Prostate gland (tissue), 2 donors: ENCODE results near the gene MGRN1. TPM values are rescaled to one million over a fixed set of nuclear protein-coding genes. Genes with fewer than 3 reads are reported as not detected.

Experiments used
- DNase-seq: peaks from one replicate; pipeline ENCODE4 v3.0.0-alpha.2; 2019; ENCODE audit warnings: low spot score
- H3K27ac ChIP-seq, 2 donors: fragments of 200-600 bp; sonication (generic); 2 replicates each; pipeline ENCODE4 v1.5.1; 2017 to 2019
- H3K27me3 ChIP-seq: fragments of 200-600 bp; sonication (generic); replicated peaks from 2 replicates; pipeline ENCODE4 v1.5.1; 2019; ENCODE audit not compliant: insufficient read depth
- H3K36me3 ChIP-seq, 2 donors: fragments of 200-600 bp; sonication (generic); 1 replicate in 1 of 2; 2 replicates in 1 of 2; pipeline versions ENCODE4 v1.5.1 to v1.8.1; 2017 to 2019
- H3K4me1 ChIP-seq: fragments of 200-600 bp; sonication (generic); replicated peaks from 2 replicates; pipeline ENCODE4 v1.5.1; 2019
- H3K4me3 ChIP-seq, 2 donors: fragments of 200-600 bp; sonication (generic); 2 replicates each; pipeline ENCODE4 v1.5.1; 2017 to 2019
- H3K9me3 ChIP-seq: fragments of 200-600 bp; sonication (generic); 2 replicates; pipeline ENCODE4 v1.5.1; 2017
- CTCF ChIP-seq, 4 experiments: fragments of 200-600 bp in 2 of 4; fragments of 450-650 bp in 2 of 4; sonication (generic) in 2 of 4; IDR thresholded peaks; 1 replicate in 3 of 4; 2 replicates in 1 of 4; pipeline ENCODE4 v1.5.1; 2016 to 2019; ENCODE audit warnings: antibody characterized with exemption in 4 of 4, mild to moderate bottlenecking in 2 of 4, moderate library complexity in 2 of 4
- POLR2A ChIP-seq: fragments of 450-650 bp; IDR thresholded peaks from one replicate; pipeline ENCODE4 v1.6.1; 2016; ENCODE audit warnings: antibody characterized with exemption, mild to moderate bottlenecking
- POLR2AphosphoS5 ChIP-seq: sonication (generic); formaldehyde crosslinking; IDR thresholded peaks from one replicate; pipeline ENCODE4 v1.6.1; 2017; ENCODE audit warnings: antibody characterized with exemption
- WGBS: methylation state at CpG from one replicate; pipeline ENCODE4 v1.1.5; 2018; 5-methylcytosine and 5-hydroxymethylcytosine counted together
- intact Hi-C: fragments of 100-400 bp; cut with DNase I; formaldehyde crosslinking; loops from one replicate; pipeline ENCODE4 v1.14.2; 2022
- total RNA-seq, 2 donors: library from RNA; depleted of rRNA; stranded (reverse); fragments of >200 nt; gene quantifications; one replicate each; pipeline ENCODE4 v1.1.0, GENCODE V29; 2016

The MGRN1 gene
- total RNA-seq, 2 donors from 2014 or later, result 59.6 to 101 TPM

- Histone ChIP-seq H3K4me3 (no peak overlapping the region), H3K27me3 (no peaks in the 10 kb centered on the region), H3K4me1 (peaks cover 15% of the 10 kb centered on the region), H3K27ac (no peak overlapping the region), H3K36me3 (peaks cover 0 to 7% of the 10 kb centered on the region in 2 donors), H3K9me3 (no peaks in the 10 kb centered on the region)
- WGBS, result 70% methylated on average over 20 of the region's 22 CpGs
- intact Hi-C loops, result loop anchor here (5.0 to 10.0 kb wide), 2 partner anchors 81 to 123 kb away; partner anchors contain the start of genes ANKS3, DNAAF8 and NUDT16L1
- TF ChIP-seq POLR2AphosphoS5 (no peak), CTCF (IDR thresholded peaks at IDR 0.05) (no peak), POLR2A (no peak)
- DNase-seq, result no peak
These were observed 13.1 kb upstream of the MGRN1 start for GRCh38 chr16:4611337-4612021.

GRCh38 chr16:4612474-4612931 lies 12.1 kb upstream of the MGRN1 start:
- intact Hi-C loops, result loop anchor here (5.0 to 10.0 kb wide), 2 partner anchors 80 to 122 kb away; partner anchors contain the start of genes ANKS3, DNAAF8 and NUDT16L1
- peaks cover 22% of the 10 kb centered on the region for H3K4me1 ChIP-seq
- no peak for DNase-seq
- 91% methylated on average over 6 of the region's 7 CpGs for WGBS
- H3K36me3 ChIP-seq, result peaks cover 0 to 7% of the 10 kb centered on the region in 2 donors
- no peaks in the 10 kb centered on the region for H3K9me3 ChIP-seq
- TF ChIP-seq POLR2A (no peak), CTCF (IDR thresholded peaks at IDR 0.05) (no peak), POLR2AphosphoS5 (no peak)
- no peak overlapping the region for H3K27ac ChIP-seq
- H3K4me3 ChIP-seq, result no peak overlapping the region
- no peaks in the 10 kb centered on the region for H3K27me3 ChIP-seq

- no peak for TF ChIP-seq POLR2A
- TF ChIP-seq CTCF (IDR thresholded peaks at IDR 0.05), result no peak
- TF ChIP-seq POLR2AphosphoS5, result no peak
- peak overlapping the region; percentile 100 for H3K27ac ChIP-seq
- no peak for DNase-seq
- 32% methylated on average over 13 of the region's 14 CpGs for WGBS
- H3K4me1 ChIP-seq, result peaks cover 24% of the 10 kb centered on the region
- H3K9me3 ChIP-seq, result no peaks in the 10 kb centered on the region
- intact Hi-C loops, result loop anchor here (5.0 to 10.0 kb wide), 2 partner anchors 79 to 122 kb away; partner anchors contain the start of genes ANKS3, DNAAF8 and NUDT16L1
- no peaks in the 10 kb centered on the region for H3K27me3 ChIP-seq
- H3K4me3 ChIP-seq, result peak overlapping the region; percentile 96 to 98
- peaks cover 0 to 7% of the 10 kb centered on the region in 2 donors for H3K36me3 ChIP-seq
These were observed 11.5 kb upstream of the MGRN1 start for GRCh38 chr16:4612977-4613635.

GRCh38 chr16:4613636-4614570 lies 10.7 kb upstream of the MGRN1 start:
- 1% methylated on average over 68 of the region's 92 CpGs for WGBS
- H3K27me3 ChIP-seq, result no peaks in the 10 kb centered on the region
- TF ChIP-seq POLR2AphosphoS5, result no peak
- TF ChIP-seq POLR2A, result no peak
- TF ChIP-seq CTCF (IDR thresholded peaks at IDR 0.05), result no peak
- H3K9me3 ChIP-seq, result no peaks in the 10 kb centered on the region
- H3K4me3 ChIP-seq, result peak overlapping the region; percentile 96 to 98
- H3K4me1 ChIP-seq, result peaks cover 24% of the 10 kb centered on the region
- H3K36me3 ChIP-seq, result no peaks in the 10 kb centered on the region
- peak overlapping the region; percentile 100 for H3K27ac ChIP-seq
- no peak for DNase-seq
- intact Hi-C loops, result loop anchor here (5.0 to 10.0 kb wide), 2 partner anchors 78 to 121 kb away; partner anchors contain the start of genes ANKS3, DNAAF8 and NUDT16L1
